Right lobe of liver (tissue), 4 donors: Measurements from ENCODE around the gene VCPKMT.

Experiments used
- POLR2A ChIP-seq: fragments of 450-650 bp; IDR thresholded peaks from one replicate; pipeline ENCODE4 v1.6.1; 2017; ENCODE audit warnings: antibody characterized with exemption, mild to moderate bottlenecking
- TF ChIP-seq, protein P1 (sequence below), 4 donors: fragments of 200-600 bp in 3 of 4; fragments of 450-650 bp in 1 of 4; IDR thresholded peaks; one replicate each; pipeline versions ENCODE4 v1.5.1 to v1.8.0; 2016 to 2022; ENCODE audit warnings: antibody characterized with exemption in 4 of 4, mild to moderate bottlenecking in 2 of 4
- donor health status: DM: no; HTN: no; CAD: no.
- donor health status: DM: no; HTN: no; CAD: no.
- donor health status: DM: no; HTN: yes; CAD: no.

DNA sequence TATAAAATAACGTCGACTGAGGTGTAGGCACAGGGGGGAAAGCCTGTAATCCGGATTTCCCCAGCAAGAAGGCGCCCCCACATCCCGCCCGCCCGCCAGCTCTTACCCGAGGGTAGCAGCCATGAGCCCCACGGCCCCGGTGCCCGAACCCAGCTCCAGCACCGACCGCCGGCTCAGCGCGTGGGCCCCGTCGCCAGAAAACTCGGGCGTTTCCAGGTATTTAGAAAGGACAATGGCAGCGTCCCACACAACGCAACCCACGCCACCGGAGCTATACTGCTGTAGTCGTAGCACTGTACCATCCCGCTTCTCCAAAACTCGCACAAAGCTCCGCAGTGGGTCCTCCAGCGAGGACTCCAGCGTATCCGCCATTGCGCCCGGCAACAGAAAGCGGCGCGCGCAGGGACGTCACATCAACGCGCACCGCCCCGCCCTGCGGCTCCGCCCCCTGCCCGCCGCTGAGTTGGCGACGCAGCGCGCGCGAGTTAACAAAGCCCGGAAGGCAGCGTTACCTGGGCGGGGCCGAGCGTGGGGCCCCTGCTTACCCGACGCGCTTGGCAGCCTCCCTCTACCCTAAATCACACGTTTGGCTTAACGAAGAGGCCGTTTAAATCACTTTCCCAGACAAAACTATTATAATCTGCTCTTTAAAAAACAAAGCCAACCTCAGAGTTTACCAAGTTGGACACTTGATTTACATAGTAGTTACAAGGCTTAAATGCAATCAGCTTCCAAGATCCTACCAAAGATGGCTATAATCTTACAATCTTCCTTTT is at the start of gene VCPKMT:
- TF ChIP-seq, protein P1, sequence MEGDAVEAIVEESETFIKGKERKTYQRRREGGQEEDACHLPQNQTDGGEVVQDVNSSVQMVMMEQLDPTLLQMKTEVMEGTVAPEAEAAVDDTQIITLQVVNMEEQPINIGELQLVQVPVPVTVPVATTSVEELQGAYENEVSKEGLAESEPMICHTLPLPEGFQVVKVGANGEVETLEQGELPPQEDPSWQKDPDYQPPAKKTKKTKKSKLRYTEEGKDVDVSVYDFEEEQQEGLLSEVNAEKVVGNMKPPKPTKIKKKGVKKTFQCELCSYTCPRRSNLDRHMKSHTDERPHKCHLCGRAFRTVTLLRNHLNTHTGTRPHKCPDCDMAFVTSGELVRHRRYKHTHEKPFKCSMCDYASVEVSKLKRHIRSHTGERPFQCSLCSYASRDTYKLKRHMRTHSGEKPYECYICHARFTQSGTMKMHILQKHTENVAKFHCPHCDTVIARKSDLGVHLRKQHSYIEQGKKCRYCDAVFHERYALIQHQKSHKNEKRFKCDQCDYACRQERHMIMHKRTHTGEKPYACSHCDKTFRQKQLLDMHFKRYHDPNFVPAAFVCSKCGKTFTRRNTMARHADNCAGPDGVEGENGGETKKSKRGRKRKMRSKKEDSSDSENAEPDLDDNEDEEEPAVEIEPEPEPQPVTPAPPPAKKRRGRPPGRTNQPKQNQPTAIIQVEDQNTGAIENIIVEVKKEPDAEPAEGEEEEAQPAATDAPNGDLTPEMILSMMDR (IDR thresholded peaks at IDR 0.05): no peak
- peak; percentile 85 for TF ChIP-seq POLR2A
